WTC11 (cell line): Measurements from ENCODE around the gene CROCC2.

ENCODE experiments used
- ATF2 ChIP-seq: sonication (generic); formaldehyde crosslinking; IDR thresholded peaks from 2 replicates; pipeline ENCODE4 v1.8.1; 2022; ENCODE audit warnings: low read depth, missing genetic modification reagents, borderline replicate concordance
- CBFB ChIP-seq: sonication (generic); formaldehyde crosslinking; IDR thresholded peaks from 2 replicates; pipeline ENCODE4 v1.8.1; 2022; ENCODE audit warnings: mild to moderate bottlenecking, low read depth, missing genetic modification reagents
- CREB1 ChIP-seq: sonication (generic); formaldehyde crosslinking; IDR thresholded peaks from 2 replicates; pipeline ENCODE4 v1.8.0; 2023; ENCODE audit warnings: mild to moderate bottlenecking, missing genetic modification reagents
- CTCF ChIP-seq: fragments of 200-600 bp; IDR thresholded peaks from 2 replicates; pipeline ENCODE4 v1.8.0; 2022; ENCODE audit warnings: antibody characterized with exemption
- E2F4 ChIP-seq: sonication (generic); formaldehyde crosslinking; IDR thresholded peaks from 2 replicates; pipeline ENCODE4 v1.8.1; 2022; ENCODE audit warnings: low read depth, mild to moderate bottlenecking, moderate library complexity, missing genetic modification reagents, borderline replicate concordance
- ELF4 ChIP-seq: sonication (generic); formaldehyde crosslinking; IDR thresholded peaks from 2 replicates; pipeline ENCODE4 v1.8.1; 2022; ENCODE audit warnings: low read depth, mild to moderate bottlenecking, moderate library complexity, missing genetic modification reagents
- FOXJ3 ChIP-seq: sonication (generic); formaldehyde crosslinking; IDR thresholded peaks from 2 replicates; pipeline ENCODE4 v1.9.0; 2021; ENCODE audit warnings: missing genetic modification reagents, mild to moderate bottlenecking, borderline replicate concordance
- JUN ChIP-seq: sonication (generic); formaldehyde crosslinking; IDR thresholded peaks from 2 replicates; pipeline ENCODE4 v1.8.0; 2023; ENCODE audit warnings: mild to moderate bottlenecking, missing genetic modification reagents
- NR2C2 ChIP-seq: sonication (generic); formaldehyde crosslinking; IDR thresholded peaks from 2 replicates; pipeline ENCODE4 v1.8.0; 2022; ENCODE audit warnings: mild to moderate bottlenecking, missing genetic modification reagents
- SMAD4 ChIP-seq: sonication (generic); formaldehyde crosslinking; IDR thresholded peaks from 2 replicates; pipeline ENCODE4 v1.8.0; 2022; ENCODE audit warnings: mild to moderate bottlenecking, missing genetic modification reagents
- TEAD1 ChIP-seq: sonication (generic); formaldehyde crosslinking; IDR thresholded peaks from 2 replicates; pipeline ENCODE4 v1.8.0; 2022; ENCODE audit warnings: mild to moderate bottlenecking, missing genetic modification reagents
- TF ChIP-seq, protein P1 (sequence below): sonication (generic); formaldehyde crosslinking; conservative IDR thresholded peaks from 2 replicates; pipeline ENCODE4 v1.8.1; 2023; ENCODE audit warnings: mild to moderate bottlenecking, low read depth, missing genetic modification reagents, moderate library complexity
- TF ChIP-seq, protein P2 (sequence below): sonication (generic); formaldehyde crosslinking; IDR thresholded peaks from 2 replicates; pipeline ENCODE4 v1.8.0; 2022; ENCODE audit warnings: mild to moderate bottlenecking, missing genetic modification reagents

DNA sequence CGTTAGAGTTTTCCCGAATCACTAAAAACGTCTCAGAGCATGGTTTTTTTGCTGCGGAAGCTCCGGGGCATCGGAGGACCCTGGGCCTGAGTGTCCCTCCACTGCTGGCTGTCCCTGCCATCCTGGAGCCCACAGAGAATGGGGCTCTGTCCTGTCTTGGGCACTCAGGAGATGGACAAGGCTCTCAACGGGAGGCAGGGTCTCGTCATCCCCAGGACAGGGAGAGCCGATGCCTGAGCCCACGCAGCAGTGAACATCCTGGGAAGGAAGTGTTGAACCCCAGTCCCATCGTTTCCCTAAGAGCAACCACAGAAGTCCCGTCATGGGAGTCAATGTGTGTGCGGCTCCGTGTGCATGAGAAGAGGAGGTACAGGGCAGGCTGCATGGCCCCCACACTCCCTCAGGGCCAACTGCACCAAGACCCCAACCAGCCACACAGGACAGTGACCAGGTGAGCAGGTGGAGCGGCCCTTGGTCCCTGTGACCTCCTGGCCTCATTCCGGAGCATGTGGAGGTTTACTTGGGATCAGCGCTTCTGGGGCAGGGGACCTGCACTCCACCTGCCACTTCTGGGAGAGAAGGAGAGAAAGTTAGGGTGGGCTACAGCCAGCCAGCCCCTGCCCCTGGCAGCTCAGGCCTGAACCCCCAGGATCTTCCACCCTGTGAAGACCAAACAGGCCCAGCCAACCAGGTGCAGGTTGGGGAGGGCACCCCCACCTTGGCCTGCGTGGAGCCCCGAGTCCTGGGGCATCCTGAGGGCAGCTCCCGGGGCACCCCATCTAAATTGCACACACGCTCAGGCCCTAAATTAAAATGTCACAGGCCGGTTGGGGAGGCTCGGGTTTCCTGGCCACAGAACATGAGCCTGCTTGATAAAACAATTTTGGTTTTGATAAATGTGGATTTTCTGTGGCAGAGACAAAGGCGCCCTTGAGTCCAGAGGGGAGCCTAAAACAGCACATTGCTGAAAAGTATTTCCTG, 89.2 kb downstream of the CROCC2 start:
- no peak for TF ChIP-seq TEAD1 (CRISPR knock-in tag)
- TF ChIP-seq, protein P1, sequence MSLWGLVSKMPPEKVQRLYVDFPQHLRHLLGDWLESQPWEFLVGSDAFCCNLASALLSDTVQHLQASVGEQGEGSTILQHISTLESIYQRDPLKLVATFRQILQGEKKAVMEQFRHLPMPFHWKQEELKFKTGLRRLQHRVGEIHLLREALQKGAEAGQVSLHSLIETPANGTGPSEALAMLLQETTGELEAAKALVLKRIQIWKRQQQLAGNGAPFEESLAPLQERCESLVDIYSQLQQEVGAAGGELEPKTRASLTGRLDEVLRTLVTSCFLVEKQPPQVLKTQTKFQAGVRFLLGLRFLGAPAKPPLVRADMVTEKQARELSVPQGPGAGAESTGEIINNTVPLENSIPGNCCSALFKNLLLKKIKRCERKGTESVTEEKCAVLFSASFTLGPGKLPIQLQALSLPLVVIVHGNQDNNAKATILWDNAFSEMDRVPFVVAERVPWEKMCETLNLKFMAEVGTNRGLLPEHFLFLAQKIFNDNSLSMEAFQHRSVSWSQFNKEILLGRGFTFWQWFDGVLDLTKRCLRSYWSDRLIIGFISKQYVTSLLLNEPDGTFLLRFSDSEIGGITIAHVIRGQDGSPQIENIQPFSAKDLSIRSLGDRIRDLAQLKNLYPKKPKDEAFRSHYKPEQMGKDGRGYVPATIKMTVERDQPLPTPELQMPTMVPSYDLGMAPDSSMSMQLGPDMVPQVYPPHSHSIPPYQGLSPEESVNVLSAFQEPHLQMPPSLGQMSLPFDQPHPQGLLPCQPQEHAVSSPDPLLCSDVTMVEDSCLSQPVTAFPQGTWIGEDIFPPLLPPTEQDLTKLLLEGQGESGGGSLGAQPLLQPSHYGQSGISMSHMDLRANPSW (CRISPR knock-in tag) = no peak
- no peak for TF ChIP-seq NR2C2 (CRISPR knock-in tag)
- TF ChIP-seq CTCF = no peak
- TF ChIP-seq CBFB (CRISPR knock-in tag) = no peak
- TF ChIP-seq, protein P2, sequence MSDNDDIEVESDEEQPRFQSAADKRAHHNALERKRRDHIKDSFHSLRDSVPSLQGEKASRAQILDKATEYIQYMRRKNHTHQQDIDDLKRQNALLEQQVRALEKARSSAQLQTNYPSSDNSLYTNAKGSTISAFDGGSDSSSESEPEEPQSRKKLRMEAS (CRISPR knock-in tag) = no peak
- no peak for TF ChIP-seq CREB1 (CRISPR knock-in tag)
- no peak for TF ChIP-seq ATF2 (CRISPR knock-in tag)
- no peak for TF ChIP-seq SMAD4 (CRISPR knock-in tag)
- no peak for TF ChIP-seq FOXJ3 (CRISPR knock-in tag)
- no peak for TF ChIP-seq JUN
- no peak for TF ChIP-seq ELF4 (CRISPR knock-in tag)
- no peak for TF ChIP-seq E2F4 (CRISPR knock-in tag)
